ENCODE data around the gene ZYX. TPM values are rescaled to one million over a fixed set of nuclear protein-coding genes. Genes with fewer than 3 reads are reported as not detected.
"Not testable (repeated sequence)": the region's sequence is repeated elsewhere in the genome, so short reads cannot be mapped to it uniquely, and the experiment has no call there.

ZYX gene
- total and polyA plus RNA-seq, 2 experiments from 2014 or later, result 31.8 to 202 TPM

DNA sequence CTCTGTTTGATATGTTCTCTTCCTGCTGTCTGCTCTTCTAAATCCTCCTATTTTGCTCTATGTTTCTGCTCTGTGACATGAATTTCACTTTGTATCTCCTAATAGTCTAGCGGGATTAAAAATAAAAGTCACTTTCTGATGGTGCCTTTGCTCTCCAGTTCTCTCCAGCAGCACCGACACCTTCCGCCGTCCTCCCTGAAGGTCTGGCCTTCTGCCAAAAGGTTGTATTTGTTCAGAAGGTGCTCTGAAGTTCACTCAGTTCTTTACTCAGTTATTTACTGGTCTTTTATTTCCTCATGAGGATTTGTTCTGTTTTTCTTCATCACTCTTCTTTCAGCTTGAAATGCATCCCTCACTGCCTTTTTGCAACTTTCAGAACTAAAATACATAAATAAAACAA lies 38.7 kb downstream of the ZYX start:
- no peaks in the 10 kb centered on the region for H3K4me1 ChIP-seq (ENCODE audit: insufficient read depth)
- no peaks in the 10 kb centered on the region for H3K9me3 ChIP-seq (ENCODE audit: low read depth)
- no peaks in the 10 kb centered on the region for H3K9me2 ChIP-seq (replicated peaks; ENCODE audit: insufficient read depth)
- H3K79me2 ChIP-seq, result no peaks in the 10 kb centered on the region
- H4K20me1 ChIP-seq (ENCODE audit: insufficient read depth, poor library complexity, severe bottlenecking), result no peaks in the 10 kb centered on the region
- H3K36me3 ChIP-seq (replicated peaks; ENCODE audit: insufficient read depth, low read depth), result no peaks in the 10 kb centered on the region
- peak; percentile 60 for DNase-seq (ENCODE audit: low spot score)
- no peak for TF ChIP-seq CTCF (IDR thresholded peaks at IDR 0.05; ENCODE audit: poor library complexity)
- TF ChIP-seq EZH2 (IDR thresholded peaks at IDR 0.05; ENCODE audit: borderline replicate concordance), result no peak
- TF ChIP-seq EZH2phosphoT487 (IDR thresholded peaks at IDR 0.05; ENCODE audit: low read depth, severe bottlenecking, unreplicated experiment), result no peak
- no peaks in the 10 kb centered on the region for H3K27me3 ChIP-seq
- no peak overlapping the region for H3K4me3 ChIP-seq
- no peak overlapping the region for H2AFZ ChIP-seq
- 58% methylated on average over 4 of the region's 4 CpGs for WGBS (ENCODE audit: low lambda C conversion rate, missing lambda C conversion rate)
- no peak overlapping the region for H3K27ac ChIP-seq
- H3K4me2 ChIP-seq, result no peak overlapping the region

- DNase-seq (ENCODE audit: low spot score); H4K20me1 ChIP-seq (ENCODE audit: insufficient read depth, poor library complexity, severe bottlenecking); H3K4me2 ChIP-seq; H3K9me3 ChIP-seq (ENCODE audit: low read depth); H3K36me3 ChIP-seq (replicated peaks; ENCODE audit: insufficient read depth, low read depth); H3K4me3 ChIP-seq; H2AFZ ChIP-seq; H3K27ac ChIP-seq; H3K79me2 ChIP-seq; H3K9me2 ChIP-seq (replicated peaks; ENCODE audit: insufficient read depth); H3K27me3 ChIP-seq; H3K4me1 ChIP-seq (ENCODE audit: insufficient read depth): not testable (repeated sequence)
- WGBS (ENCODE audit: low lambda C conversion rate, missing lambda C conversion rate), result 65% methylated on average over 3 of the region's 3 CpGs
Measured at GRCh38 chr7:143420624-143421023, 39.5 kb downstream of the ZYX start.

DNA sequence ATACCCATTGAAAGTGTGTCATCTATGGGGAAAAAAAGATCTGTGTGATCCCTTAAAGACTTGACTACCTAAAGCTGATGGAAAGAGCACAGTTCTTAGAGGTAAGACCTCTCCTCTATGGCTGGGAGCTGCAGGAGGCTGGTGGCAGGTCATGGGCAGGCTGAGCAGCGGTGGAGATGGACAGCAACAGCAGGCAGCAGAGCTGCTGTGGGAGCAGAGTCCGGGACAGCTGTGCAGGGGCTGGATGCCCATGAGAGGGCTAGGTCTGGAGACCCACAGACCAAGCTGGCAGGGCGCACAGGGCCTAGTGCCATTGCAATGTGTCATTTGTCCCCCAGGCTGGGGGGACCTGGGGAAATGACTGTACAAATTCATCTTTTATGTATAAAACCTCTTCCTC lies 40.9 kb downstream of the ZYX start:
- H3K79me2 ChIP-seq, result no peaks in the 10 kb centered on the region
- WGBS (ENCODE audit: low lambda C conversion rate, missing lambda C conversion rate), result 94% methylated on average over 3 of the region's 3 CpGs
- no peak overlapping the region for H3K4me3 ChIP-seq

GRCh38 chr7:143424476-143424875 lies 43.3 kb downstream of the ZYX start:
- H3K36me3 ChIP-seq (replicated peaks; ENCODE audit: insufficient read depth, low read depth); H3K4me3 ChIP-seq; H3K9me3 ChIP-seq (ENCODE audit: low read depth); H3K9me2 ChIP-seq (replicated peaks; ENCODE audit: insufficient read depth); H3K4me2 ChIP-seq; H4K20me1 ChIP-seq (ENCODE audit: insufficient read depth, poor library complexity, severe bottlenecking); H3K4me1 ChIP-seq (ENCODE audit: insufficient read depth); DNase-seq (ENCODE audit: low spot score); H3K27ac ChIP-seq; H3K79me2 ChIP-seq; H3K27me3 ChIP-seq; H2AFZ ChIP-seq: not testable (repeated sequence)
- WGBS (ENCODE audit: low lambda C conversion rate, missing lambda C conversion rate), result 97% methylated on average over 22 of the region's 34 CpGs

More for the DNA sequence above, 40.9 kb downstream of the ZYX start:
- no peak for DNase-seq (ENCODE audit: low spot score)
- no peak overlapping the region for H3K4me2 ChIP-seq
- no peaks in the 10 kb centered on the region for H4K20me1 ChIP-seq (ENCODE audit: insufficient read depth, poor library complexity, severe bottlenecking)
- no peaks in the 10 kb centered on the region for H3K27me3 ChIP-seq
- TF ChIP-seq CTCF (IDR thresholded peaks at IDR 0.05; ENCODE audit: poor library complexity) (no peak), EZH2 (IDR thresholded peaks at IDR 0.05; ENCODE audit: borderline replicate concordance) (no peak)
- H3K36me3 ChIP-seq (replicated peaks; ENCODE audit: insufficient read depth, low read depth), result no peaks in the 10 kb centered on the region
- no peaks in the 10 kb centered on the region for H3K9me2 ChIP-seq (replicated peaks; ENCODE audit: insufficient read depth)
- H3K4me1 ChIP-seq (ENCODE audit: insufficient read depth), result no peaks in the 10 kb centered on the region
- H3K9me3 ChIP-seq (ENCODE audit: low read depth), result no peaks in the 10 kb centered on the region
- H2AFZ ChIP-seq, result no peak overlapping the region
- H3K27ac ChIP-seq, result no peak overlapping the region
